ENCODE results near the gene GUCY2C.
A peak's percentile ranks its signal among the peaks of the same experiment; 100 is the strongest.

GUCY2C gene

DNA sequence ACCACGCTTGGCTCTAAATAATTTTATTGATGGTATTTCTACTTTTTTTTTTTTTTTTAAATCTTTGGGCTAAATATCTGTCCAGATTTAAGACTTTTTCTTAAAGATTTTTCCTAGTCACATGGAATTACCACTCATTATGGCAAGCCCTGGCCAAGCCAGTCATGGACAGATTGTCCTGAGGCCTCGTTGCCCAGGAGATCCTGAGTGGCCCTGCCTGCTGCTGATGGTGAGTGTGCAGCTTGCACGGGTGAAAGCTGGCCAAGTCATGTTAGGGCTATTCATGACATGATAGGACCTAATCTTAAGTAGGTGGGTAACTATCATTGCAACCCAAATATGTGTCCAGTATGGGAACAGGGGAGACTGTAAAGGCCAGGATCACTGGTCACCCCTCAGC lies 27.8 kb downstream of the GUCY2C start:
- TF ChIP-seq, protein P1, sequence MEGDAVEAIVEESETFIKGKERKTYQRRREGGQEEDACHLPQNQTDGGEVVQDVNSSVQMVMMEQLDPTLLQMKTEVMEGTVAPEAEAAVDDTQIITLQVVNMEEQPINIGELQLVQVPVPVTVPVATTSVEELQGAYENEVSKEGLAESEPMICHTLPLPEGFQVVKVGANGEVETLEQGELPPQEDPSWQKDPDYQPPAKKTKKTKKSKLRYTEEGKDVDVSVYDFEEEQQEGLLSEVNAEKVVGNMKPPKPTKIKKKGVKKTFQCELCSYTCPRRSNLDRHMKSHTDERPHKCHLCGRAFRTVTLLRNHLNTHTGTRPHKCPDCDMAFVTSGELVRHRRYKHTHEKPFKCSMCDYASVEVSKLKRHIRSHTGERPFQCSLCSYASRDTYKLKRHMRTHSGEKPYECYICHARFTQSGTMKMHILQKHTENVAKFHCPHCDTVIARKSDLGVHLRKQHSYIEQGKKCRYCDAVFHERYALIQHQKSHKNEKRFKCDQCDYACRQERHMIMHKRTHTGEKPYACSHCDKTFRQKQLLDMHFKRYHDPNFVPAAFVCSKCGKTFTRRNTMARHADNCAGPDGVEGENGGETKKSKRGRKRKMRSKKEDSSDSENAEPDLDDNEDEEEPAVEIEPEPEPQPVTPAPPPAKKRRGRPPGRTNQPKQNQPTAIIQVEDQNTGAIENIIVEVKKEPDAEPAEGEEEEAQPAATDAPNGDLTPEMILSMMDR (IDR thresholded peaks at IDR 0.05; ENCODE audit: low read depth, low read length, missing control alignments), result no peak
- no peak for DNase-seq (ENCODE audit: low read depth)
- no peak overlapping the region for H3K4me3 ChIP-seq (ENCODE audit: low read depth, low read length)
- in situ Hi-C loops (cut with HindIII; ENCODE audit: low sequenced_read_pairs), result no loop called here

DNA sequence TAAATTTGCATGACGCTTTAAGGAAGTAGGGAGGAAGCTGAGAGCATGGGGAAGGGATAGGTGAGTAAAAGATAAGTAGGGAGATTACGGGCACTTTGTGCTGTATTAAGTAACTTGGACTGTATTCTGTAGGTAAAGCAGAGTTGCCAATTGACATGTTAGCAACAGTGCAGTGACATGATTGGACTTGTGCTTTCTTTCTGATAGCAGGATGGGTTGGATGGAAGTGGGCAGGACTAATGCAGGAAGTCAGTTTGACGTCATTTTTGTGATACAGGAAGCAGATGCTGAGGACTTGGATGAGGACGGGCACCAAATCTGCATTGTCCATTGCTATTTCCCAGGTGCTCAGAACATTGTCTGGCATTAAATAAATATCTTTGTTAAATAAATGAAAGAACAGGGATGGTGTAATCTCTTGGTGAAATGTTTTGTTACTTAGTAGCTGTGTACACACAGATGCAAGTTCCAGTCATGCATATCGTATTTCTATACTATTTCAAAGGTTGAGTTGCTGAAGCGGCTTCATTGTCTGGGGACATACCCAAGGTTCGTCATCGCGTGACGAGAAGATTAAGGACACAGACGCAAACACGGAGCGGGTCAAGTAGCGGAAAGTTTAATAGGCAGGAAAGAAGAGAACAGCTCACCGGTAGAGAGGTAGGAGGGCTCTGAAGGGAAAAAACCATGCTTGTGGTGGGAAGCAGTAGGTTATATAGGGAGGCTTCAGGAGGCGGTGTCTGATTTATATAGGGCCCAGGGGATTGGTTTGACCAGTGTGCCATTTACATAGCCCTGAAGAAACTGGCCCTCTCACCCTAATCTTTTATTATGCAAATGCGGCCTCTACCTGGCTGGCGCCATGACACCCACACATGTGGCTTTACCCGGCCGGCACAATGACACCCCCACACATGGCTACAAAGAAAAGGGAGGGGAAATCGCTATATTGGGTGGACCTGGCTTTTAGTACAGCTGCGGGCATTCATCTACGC lies 30.7 kb downstream of the GUCY2C start:
- no peak for DNase-seq (ENCODE audit: low read depth)
- TF ChIP-seq, protein P1 (IDR thresholded peaks at IDR 0.05; ENCODE audit: low read depth, low read length, missing control alignments), result no peak
- in situ Hi-C loops (cut with HindIII; ENCODE audit: low sequenced_read_pairs), result no loop called here
- H3K4me3 ChIP-seq (ENCODE audit: low read depth, low read length), result no peak overlapping the region

DNA sequence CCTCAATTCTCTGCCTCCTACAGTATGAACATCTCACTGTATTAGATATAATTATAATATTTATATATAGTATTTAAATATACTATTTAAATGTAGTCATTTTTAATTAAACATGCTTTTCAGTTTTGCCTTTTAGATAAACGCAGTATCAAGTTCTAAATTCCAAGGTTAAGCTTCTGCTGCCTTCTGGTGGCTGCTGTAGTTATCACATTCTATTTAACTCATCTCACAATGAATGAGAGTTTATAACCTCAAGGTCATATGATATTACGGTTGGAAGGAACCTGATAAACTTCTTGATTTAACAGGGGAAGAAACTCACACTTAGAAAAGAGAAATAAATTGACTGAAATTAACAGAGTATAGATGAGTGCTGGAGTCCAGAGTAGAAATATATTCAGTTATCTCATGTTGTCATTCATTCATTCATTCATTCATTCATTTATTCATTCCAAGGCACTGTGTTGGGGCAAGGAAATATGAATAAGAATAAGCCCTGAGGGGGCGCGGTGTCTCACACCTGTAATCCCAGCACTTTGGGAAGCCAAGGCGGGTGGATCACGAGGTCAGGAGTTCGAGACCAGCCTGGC lies 31.9 kb downstream of the GUCY2C start:
- in situ Hi-C loops (cut with HindIII; ENCODE audit: low sequenced_read_pairs), result loop anchor here (5.0 kb wide), 1 partner anchor 427 kb away; no protein-coding TSS in a partner anchor

DNA sequence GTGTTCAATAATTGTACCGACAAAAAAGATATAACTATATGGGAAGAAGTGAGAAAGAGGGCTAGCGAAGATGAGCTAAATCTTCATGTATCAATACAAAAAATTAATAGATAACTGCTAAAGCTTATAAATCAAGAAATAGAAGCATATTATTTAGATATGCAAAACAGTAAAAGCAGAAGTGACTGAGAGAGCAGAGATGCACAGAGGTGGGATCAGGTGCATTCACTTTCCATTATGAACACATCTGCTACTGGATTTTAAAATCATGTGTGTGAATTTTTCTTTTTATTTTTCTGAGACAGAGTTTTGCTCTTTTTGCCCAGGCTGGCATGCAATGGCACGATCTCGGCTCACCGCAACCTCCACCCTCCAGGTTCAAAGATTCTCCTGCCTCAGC lies 33.4 kb downstream of the GUCY2C start:
- H3K4me3 ChIP-seq (ENCODE audit: low read depth, low read length), result no peak overlapping the region
- in situ Hi-C loops (cut with HindIII; ENCODE audit: low sequenced_read_pairs), result loop anchor here (5.0 kb wide), 1 partner anchor 426 kb away; no protein-coding TSS in a partner anchor
- no peak for DNase-seq (ENCODE audit: low read depth)
- TF ChIP-seq, protein P1 (IDR thresholded peaks at IDR 0.05; ENCODE audit: low read depth, low read length, missing control alignments), result no peak

More for the DNA sequence above, 31.9 kb downstream of the GUCY2C start:
- no peak for DNase-seq (ENCODE audit: low read depth)
- no peak overlapping the region for H3K4me3 ChIP-seq (ENCODE audit: low read depth, low read length)
- TF ChIP-seq, protein P1 (IDR thresholded peaks at IDR 0.05; ENCODE audit: low read depth, low read length, missing control alignments), result peak; percentile 43

DNA sequence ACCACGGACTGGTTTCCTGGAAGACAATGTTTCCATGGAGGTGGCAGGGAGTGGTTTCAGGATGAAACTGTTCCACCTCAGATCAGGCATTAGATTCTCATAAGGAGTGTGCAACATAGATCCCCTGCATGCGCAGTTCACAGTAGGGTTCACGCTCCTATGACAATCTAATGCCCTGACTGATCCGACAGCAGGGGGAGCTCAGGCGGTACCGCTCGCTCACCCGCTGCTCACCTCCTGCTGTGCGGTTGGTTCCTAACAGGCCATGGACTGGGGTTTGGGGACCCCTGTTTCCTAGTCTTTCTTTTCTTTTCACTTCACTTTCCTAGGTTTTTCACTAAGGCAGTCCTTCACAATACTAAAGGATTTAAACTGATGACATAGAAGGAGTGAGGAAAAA lies 39.6 kb downstream of the GUCY2C start:
- TF ChIP-seq, protein P1 (IDR thresholded peaks at IDR 0.05; ENCODE audit: low read depth, low read length, missing control alignments), result no peak
- H3K4me3 ChIP-seq (ENCODE audit: low read depth, low read length), result no peak overlapping the region
- in situ Hi-C loops (cut with HindIII; ENCODE audit: low sequenced_read_pairs), result no loop called here
- DNase-seq (ENCODE audit: low read depth), result no peak

DNA sequence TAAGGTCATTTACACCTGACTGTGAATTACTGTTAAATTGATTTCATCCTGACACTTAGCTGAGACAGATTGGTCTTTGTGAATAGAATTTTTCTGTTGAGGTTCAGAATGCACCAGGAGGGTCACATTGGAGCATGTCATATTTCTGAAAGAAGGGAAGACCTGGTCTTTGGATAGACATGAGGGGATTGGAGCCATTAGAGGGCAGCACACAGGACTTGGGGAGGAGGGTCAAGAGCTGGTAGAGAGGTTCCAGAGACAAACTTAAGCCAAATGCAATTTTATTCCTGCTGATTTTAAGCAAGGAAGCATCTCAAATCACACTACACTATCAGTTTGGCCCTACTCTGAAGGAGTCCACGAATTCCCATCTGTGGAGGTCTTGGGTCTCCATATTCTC lies 41.1 kb downstream of the GUCY2C start:
- in situ Hi-C loops (cut with HindIII; ENCODE audit: low sequenced_read_pairs), result no loop called here
- TF ChIP-seq, protein P1 (IDR thresholded peaks at IDR 0.05; ENCODE audit: low read depth, low read length, missing control alignments), result no peak
- no peak overlapping the region for H3K4me3 ChIP-seq (ENCODE audit: low read depth, low read length)
- no peak for DNase-seq (ENCODE audit: low read depth)

Measured in astrocyte of the cerebellum (primary cell).